PC-9 (cell line): ENCODE measurements around the gene HIVEP2.

ENCODE experiments used
- CTCF ChIP-seq: fragments of 200-600 bp; sonication (generic); conservative IDR thresholded peaks from 2 replicates; pipeline ENCODE4 v1.6.1; 2017; ENCODE audit warnings: mixed run types, antibody characterized with exemption, mild to moderate bottlenecking, moderate library complexity
- EZH2 ChIP-seq: fragments of 200-600 bp; sonication (generic); IDR thresholded peaks from 2 replicates; pipeline ENCODE4 v1.8.0; 2017; ENCODE audit warnings: antibody characterized with exemption, low read depth

- TF ChIP-seq CTCF = no peak
- no peak for TF ChIP-seq EZH2
Measured at GRCh38 chr6:142809947-142810346, 135.0 kb downstream of the HIVEP2 start.
